Measurements from ENCODE around the gene DLG2.

DNA sequence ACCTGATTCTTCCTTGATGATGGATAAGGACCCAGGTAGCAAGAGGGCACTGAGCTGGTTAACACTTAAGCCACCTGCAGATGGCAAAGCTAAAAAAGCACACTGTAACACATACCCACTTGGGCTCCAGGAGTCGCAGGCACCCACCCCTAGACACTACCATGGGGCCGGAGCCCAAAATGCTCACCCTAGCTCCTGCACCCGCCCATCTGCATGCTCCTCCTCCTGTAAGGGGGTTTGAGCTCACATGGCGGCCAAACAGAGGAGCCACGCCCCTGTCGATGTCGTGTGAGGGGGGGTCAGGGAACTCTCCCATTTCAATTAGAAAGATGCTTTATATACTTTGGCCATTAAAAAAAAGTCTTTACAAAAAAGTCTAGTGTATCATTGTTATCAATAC lies 370.7 kb downstream of the DLG2 start:
- TF ChIP-seq, protein P1, sequence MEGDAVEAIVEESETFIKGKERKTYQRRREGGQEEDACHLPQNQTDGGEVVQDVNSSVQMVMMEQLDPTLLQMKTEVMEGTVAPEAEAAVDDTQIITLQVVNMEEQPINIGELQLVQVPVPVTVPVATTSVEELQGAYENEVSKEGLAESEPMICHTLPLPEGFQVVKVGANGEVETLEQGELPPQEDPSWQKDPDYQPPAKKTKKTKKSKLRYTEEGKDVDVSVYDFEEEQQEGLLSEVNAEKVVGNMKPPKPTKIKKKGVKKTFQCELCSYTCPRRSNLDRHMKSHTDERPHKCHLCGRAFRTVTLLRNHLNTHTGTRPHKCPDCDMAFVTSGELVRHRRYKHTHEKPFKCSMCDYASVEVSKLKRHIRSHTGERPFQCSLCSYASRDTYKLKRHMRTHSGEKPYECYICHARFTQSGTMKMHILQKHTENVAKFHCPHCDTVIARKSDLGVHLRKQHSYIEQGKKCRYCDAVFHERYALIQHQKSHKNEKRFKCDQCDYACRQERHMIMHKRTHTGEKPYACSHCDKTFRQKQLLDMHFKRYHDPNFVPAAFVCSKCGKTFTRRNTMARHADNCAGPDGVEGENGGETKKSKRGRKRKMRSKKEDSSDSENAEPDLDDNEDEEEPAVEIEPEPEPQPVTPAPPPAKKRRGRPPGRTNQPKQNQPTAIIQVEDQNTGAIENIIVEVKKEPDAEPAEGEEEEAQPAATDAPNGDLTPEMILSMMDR (IDR thresholded peaks at IDR 0.05; ENCODE audit: low read length) = no peak
- no peak for TF ChIP-seq EZH2 (IDR thresholded peaks at IDR 0.05; ENCODE audit: borderline replicate concordance, low read length)

All from OCI-LY1 (cell line).